ENCODE measurements around the gene CDHR5.
"Not testable (repeated sequence)": the region's sequence is repeated elsewhere in the genome, so short reads cannot be mapped to it uniquely, and the experiment has no call there.

The CDHR5 gene

DNA sequence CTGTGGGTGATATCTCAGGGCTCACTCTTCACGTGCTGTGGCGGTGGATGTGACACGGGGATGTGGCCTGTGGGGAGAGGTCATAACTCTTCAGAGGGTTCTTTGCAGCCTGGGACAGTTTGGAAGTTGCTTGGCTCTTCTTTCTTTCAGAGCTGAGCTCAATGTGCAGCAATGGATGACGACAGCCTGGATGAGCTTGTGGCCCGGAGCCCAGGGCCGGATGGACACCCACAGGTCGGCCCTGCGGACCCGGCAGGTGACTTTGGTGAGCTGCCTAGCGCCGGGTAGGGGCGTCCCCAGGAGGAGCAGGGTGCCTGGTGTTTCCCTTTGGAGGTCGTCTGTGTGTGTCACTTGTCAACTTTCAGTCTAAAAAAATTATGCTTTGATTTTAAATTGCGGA is 43.4 kb downstream of the CDHR5 start:
- DNase-seq: no peak

GRCh38 chr11:579830-580601 is 44.7 kb downstream of the CDHR5 start:
- DNase-seq: no peak

DNA sequence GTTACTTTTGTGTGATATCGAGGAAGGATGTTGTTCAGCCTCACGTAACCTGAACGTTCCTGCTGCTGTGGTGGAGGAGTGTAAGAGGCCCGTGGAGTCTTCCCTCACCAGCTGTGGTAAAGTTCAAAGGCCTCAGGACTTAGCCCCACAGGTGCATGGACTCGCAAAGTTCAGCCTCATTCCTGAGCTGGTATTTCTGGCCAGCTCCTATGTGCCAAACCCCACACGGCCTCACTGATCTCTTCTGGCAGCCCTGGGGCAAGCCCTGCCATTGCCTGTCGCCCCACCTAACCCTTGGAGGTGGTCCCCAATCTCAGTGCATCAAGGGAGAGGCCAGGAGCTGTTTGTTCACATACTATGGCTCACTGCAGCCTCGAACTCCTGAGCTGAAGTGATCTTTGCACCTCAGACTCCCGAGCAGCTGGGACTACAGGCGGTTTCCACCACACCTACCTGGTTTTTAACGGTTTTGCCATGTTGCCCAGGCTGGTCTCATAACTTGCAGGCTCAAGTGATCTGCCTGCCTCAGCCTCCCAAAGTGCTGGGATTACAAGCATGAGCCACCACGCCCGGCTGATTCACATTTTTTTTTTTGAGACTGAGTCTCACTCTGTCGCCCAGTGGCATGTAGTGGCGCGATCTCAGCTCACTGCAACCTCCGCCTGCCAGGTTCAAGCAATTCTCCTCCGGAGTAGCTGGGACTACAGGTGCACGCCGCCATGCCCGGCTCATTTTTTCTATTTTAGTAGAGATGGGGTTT is 46.3 kb downstream of the CDHR5 start:
- no peak for DNase-seq

GRCh38 chr11:577611-577894 is 47.2 kb downstream of the CDHR5 start:
- no peak for DNase-seq

- DNase-seq: no peak
These were observed 47.7 kb downstream of the CDHR5 start for GRCh38 chr11:576811-577610.

GRCh38 chr11:575996-576768 is 48.6 kb downstream of the CDHR5 start, which contains the start of gene PHRF1:
PHRF1 (plus strand) TSS chr11:576470; CDS start chr11:581513, 5,043 bp downstream.
- peak; percentile 96 to 99 for DNase-seq

- DNase-seq: peak; percentile 89 to 95
These were observed 49.3 kb downstream of the CDHR5 start for GRCh38 chr11:575313-575995.

GRCh38 chr11:574632-575312 is 50.0 kb downstream of the CDHR5 start:
- DNase-seq: no peak

DNA sequence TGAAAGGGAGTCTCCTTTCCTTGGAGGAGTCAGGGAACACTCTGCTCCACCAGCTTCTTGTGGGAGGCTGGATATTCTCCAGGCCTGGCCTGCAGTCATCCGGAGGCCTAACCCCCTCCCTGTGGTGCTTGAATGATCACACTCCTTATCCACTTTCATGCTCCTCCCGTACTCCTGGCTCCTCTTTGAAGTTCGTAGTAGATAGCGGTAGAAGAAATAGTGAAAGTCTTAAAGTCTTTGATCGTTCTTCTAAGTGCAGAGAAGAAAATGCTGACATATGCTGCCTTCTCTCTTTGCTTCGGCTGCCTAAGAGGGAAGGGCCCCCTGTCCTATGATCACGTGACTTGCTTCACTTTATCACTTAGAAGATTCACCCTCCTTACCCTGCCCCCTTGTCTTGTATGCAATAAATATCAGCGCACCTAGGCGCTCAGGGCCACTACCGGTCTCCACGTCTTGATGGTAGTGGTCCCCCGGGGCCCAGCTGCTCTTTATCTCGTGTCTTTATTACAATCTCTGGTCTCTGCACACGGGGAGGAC is 50.7 kb downstream of the CDHR5 start:
- not testable (repeated sequence) for DNase-seq

GRCh38 chr11:573146-573759 is 51.5 kb downstream of the CDHR5 start:
- DNase-seq: no peak

DNA sequence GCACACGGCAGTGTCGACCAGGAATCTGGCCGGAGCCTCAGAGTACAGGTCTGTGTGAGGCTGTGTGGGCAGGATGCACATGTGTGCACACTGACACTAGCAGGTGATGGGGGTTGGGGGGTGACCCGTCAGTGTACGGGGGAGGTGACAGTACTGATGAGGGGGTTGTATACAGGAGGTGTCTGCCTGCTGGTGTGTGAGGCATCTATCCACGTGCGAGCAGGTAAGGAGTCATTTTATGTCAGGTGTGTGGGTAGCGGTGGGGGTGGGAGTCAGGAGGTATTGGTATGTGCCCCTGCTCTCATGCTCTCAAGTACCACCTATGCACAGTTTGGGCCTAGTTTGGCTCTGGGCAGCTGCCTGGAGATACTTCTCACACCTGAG is 53.0 kb downstream of the CDHR5 start:
- no peak for DNase-seq

DNA sequence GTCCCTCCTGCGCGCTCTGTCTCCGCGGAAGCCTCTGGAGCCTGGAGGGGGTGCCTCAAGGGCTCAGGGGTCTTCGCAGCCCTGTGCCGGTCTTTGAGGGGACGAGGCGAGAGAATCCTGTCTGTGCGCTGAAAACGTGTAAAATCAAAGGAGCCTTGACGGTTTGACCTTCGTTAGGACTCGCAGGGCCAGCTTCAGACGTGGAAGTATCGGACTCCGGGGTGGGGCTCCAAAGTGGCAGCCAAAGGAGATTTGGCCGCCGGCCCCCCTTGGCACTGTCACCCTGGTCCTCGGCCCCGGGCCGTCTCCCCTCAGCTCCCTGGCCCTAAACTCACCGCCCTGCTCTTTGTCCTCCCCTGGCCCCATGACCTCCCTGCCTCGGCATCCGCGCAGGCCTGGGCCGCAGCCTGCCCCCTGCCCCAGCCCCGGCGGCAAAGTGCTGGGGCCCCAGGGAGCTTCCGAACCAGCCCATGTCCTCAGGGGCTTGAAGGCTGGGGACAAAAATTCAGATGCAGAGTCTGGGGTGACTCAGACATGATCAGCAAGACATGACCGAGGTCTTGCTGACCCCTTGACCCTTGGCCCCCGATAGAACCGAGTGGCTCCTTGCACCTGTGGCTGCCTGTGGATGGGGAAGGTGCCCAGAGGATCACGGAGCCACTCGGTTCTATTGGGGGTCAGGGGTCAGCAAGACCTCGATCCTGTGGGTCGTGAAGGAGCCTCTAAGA is 55.4 kb downstream of the CDHR5 start:
- no peak for DNase-seq

- peak; percentile 97 to 100 for DNase-seq
These were observed 56.2 kb downstream of the CDHR5 start for GRCh38 chr11:568306-569157.

GRCh38 chr11:567629-568292 is 57.0 kb downstream of the CDHR5 start:
- DNase-seq: no peak

- no peak for DNase-seq
These were observed 57.6 kb downstream of the CDHR5 start for GRCh38 chr11:567011-567628.
